Thyroid gland (tissue), 4 donors: ENCODE results near the gene HIP1. TPM values are rescaled to one million over a fixed set of nuclear protein-coding genes. Genes with fewer than 3 reads are reported as not detected.

Experiments
- DNase-seq, 2 donors: peaks; one replicate each; pipeline ENCODE4 v3.0.0-alpha.2; 2019
- H3K27ac ChIP-seq, 3 donors: fragments of 200-600 bp; sonication (generic); 1 replicate in 2 of 3; 2 replicates in 1 of 3; pipeline ENCODE4 v1.5.1; 2016 to 2019; ENCODE audit warnings: mild to moderate bottlenecking in 1 of 3, moderate library complexity in 1 of 3
- H3K27me3 ChIP-seq: fragments of 200-600 bp; sonication (generic); one replicate; pipeline ENCODE4 v1.5.1; 2019
- H3K36me3 ChIP-seq, 2 donors: fragments of 200-600 bp; sonication (generic); one replicate each; pipeline ENCODE4 v1.5.1; 2016 to 2019
- H3K4me1 ChIP-seq, 2 donors: fragments of 200-600 bp; sonication (generic); one replicate each; pipeline ENCODE4 v1.5.1; 2017 to 2019
- H3K4me3 ChIP-seq, 3 donors: fragments of 200-600 bp; sonication (generic); replicated peaks in 1 of 3; 1 replicate in 2 of 3; 2 replicates in 1 of 3; pipeline ENCODE4 v1.5.1; 2016; ENCODE audit warnings: mild to moderate bottlenecking in 1 of 3
- H3K9me3 ChIP-seq: fragments of 200-600 bp; sonication (generic); one replicate; pipeline ENCODE4 v1.5.1; 2017
- CTCF ChIP-seq, 6 experiments: fragments of 200-600 bp in 3 of 6; fragments of 450-650 bp in 3 of 6; sonication (generic) in 3 of 6; IDR thresholded peaks; one replicate each; pipeline ENCODE4 v1.5.1; 2016 to 2019; ENCODE audit warnings: antibody characterized with exemption in 6 of 6, mild to moderate bottlenecking in 2 of 6, inconsistent platforms in 1 of 6, moderate library complexity in 1 of 6
- POLR2A ChIP-seq, 2 donors: fragments of 450-650 bp; IDR thresholded peaks; one replicate each; pipeline ENCODE4 v1.6.1; 2017; ENCODE audit warnings: antibody characterized with exemption in 2 of 2, mild to moderate bottlenecking in 2 of 2, moderate library complexity in 1 of 2
- WGBS, 2 donors: methylation state at CpG; one replicate each; pipeline ENCODE4 v1.1.5; 2017; 5-methylcytosine and 5-hydroxymethylcytosine counted together
- intact Hi-C: fragments of 100-400 bp; cut with DNase I; formaldehyde crosslinking; loops from one replicate; pipeline ENCODE4 v1.15.1; 2023
- total RNA-seq, 4 donors: library from RNA; depleted of rRNA; stranded (reverse); fragments of >200 nt; gene quantifications; one replicate each; pipeline ENCODE4 v1.2.3, GENCODE V29; 2016

HIP1 gene
- total RNA-seq, 4 donors from 2014 or later = 25.4 to 39.6 (median 28.1) TPM

DNA sequence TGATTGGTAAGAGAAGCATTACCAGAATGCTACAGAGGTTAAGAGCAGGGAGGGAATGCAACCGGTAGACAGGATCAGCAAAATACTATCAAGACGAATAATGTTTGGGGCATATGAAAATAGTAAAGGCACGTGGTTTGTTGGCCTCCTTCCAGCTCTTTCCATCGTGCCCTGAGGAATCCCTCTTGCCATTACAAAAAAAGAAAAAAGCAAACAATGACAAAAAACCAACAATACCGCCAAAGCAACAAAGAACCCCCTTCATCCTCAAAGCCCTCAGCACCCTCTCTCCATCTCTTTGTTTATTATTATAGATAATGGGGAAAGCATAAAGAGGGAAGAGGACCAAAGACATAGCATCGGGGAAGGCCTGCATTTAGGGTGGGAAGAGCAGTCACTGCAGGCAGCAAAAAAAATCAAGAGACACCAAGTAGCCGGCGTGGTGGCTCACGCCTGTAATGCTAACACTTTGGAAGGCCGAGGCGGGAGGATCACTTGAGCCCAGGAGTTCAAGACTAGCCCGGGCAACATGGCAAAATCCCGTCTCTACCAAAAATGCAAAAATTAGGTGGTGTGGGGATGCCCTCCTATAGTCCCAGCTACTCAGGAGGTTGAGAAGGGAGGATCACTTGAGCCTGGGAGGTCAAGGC is 78.0 kb downstream of the HIP1 start:
- Histone ChIP-seq H3K27me3 (no peaks in the 10 kb centered on the region), H3K36me3 (no peaks in the 10 kb centered on the region), H3K4me1 (no peaks in the 10 kb centered on the region), H3K9me3 (no peaks in the 10 kb centered on the region), H3K4me3 (no peak overlapping the region), H3K27ac (no peak overlapping the region)
- intact Hi-C loops = no loop called here
- WGBS, 2 donors = 69 to 70% methylated on average over 13 of the region's 13 CpGs
- DNase-seq = no peak
- no peak for TF ChIP-seq POLR2A (IDR thresholded peaks at IDR 0.05)
- no peak for TF ChIP-seq CTCF (IDR thresholded peaks at IDR 0.05)

GRCh38 chr7:75658802-75659201 is 79.9 kb downstream of the HIP1 start:
- Histone ChIP-seq H3K27ac (no peak overlapping the region), H3K36me3 (no peaks in the 10 kb centered on the region), H3K27me3 (no peaks in the 10 kb centered on the region), H3K9me3 (no peaks in the 10 kb centered on the region), H3K4me3 (no peak overlapping the region), H3K4me1 (no peaks in the 10 kb centered on the region)
- intact Hi-C loops = no loop called here
- DNase-seq = no peak
- WGBS, 2 donors = 90 to 92% methylated on average over 4 of the region's 4 CpGs
- TF ChIP-seq CTCF (IDR thresholded peaks at IDR 0.05) = no peak
- no peak for TF ChIP-seq POLR2A (IDR thresholded peaks at IDR 0.05)

DNA sequence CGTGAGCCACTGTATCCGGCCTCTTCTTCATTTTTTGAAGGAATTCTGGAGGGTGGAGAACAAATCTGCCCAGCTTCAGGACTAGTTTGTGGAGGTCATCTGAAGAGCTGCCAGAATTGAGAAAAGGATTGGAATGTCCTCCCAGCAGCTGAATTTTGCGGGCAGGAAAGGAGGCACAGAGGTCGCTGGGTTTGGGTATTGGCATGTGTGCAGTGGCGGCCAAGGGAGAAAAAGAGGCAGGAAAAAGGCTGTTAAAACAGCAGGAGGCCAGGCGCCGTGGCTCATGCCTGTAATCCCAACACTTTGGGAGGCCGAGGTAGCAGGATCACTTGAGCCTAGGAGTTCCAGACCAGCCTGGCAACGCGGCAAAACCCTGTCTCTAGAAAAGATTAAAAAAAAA is 80.4 kb downstream of the HIP1 start:
- H3K4me1 ChIP-seq = no peaks in the 10 kb centered on the region
- WGBS, 2 donors = 86 to 88% methylated on average over 10 of the region's 10 CpGs
- intact Hi-C loops = no loop called here

DNA sequence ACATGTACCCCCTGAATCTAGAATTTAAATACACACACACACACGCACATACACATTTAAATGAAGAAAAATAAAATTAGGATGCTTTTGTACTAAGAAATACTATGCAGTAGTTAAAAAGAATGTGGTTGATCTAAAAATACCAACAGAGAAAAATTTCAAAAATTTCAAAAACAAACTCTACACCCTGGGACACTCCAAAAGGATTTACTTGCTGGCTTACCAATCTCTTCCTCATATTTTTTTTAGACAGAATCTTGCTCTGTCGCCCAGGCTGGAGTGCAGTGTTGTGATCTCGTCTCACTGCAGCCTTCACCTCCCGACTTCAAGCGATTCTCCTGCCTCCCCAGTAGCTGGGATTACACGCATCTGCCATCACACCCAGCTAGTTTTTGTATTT is 80.9 kb downstream of the HIP1 start:
- no peaks in the 10 kb centered on the region for H3K36me3 ChIP-seq
- intact Hi-C loops = no loop called here
- H3K4me3 ChIP-seq = no peak overlapping the region
- no peaks in the 10 kb centered on the region for H3K27me3 ChIP-seq
- DNase-seq = no peak
- TF ChIP-seq CTCF (IDR thresholded peaks at IDR 0.05) = no peak
- no peak for TF ChIP-seq POLR2A (IDR thresholded peaks at IDR 0.05)
- H3K9me3 ChIP-seq = no peaks in the 10 kb centered on the region
- no peak overlapping the region for H3K27ac ChIP-seq
- WGBS, 2 donors = 89 to 92% methylated on average over 6 of the region's 6 CpGs
- no peaks in the 10 kb centered on the region for H3K4me1 ChIP-seq

More for the DNA sequence above, 80.4 kb downstream of the HIP1 start:
- Histone ChIP-seq H3K9me3 (no peaks in the 10 kb centered on the region), H3K36me3 (no peaks in the 10 kb centered on the region), H3K27me3 (no peaks in the 10 kb centered on the region), H3K27ac (no peak overlapping the region), H3K4me3 (no peak overlapping the region)
- TF ChIP-seq POLR2A (IDR thresholded peaks at IDR 0.05) = no peak
- no peak for TF ChIP-seq CTCF (IDR thresholded peaks at IDR 0.05)
- DNase-seq = no peak

- Histone ChIP-seq H3K36me3 (no peaks in the 10 kb centered on the region), H3K9me3 (no peaks in the 10 kb centered on the region), H3K4me1 (no peaks in the 10 kb centered on the region), H3K27me3 (no peaks in the 10 kb centered on the region), H3K4me3 (no peak overlapping the region), H3K27ac (no peak overlapping the region)
- intact Hi-C loops = no loop called here
- 83% methylated on average over 7 of the region's 7 CpGs for WGBS, 2 donors
- DNase-seq = no peak
- TF ChIP-seq POLR2A (IDR thresholded peaks at IDR 0.05) (no peak), CTCF (IDR thresholded peaks at IDR 0.05) (no peak)
Measured at GRCh38 chr7:75656740-75657139, 82.0 kb downstream of the HIP1 start.
